Measurements from ENCODE around the gene IGF2BP2. TPM values are rescaled to one million over a fixed set of nuclear protein-coding genes. Genes with fewer than 3 reads are reported as not detected.
"Not testable (repeated sequence)": the region's sequence is repeated elsewhere in the genome, so short reads cannot be mapped to it uniquely, and the experiment has no call there.

IGF2BP2 gene
- total and polyA plus RNA-seq, 2 of the 8 experiments (the other 6 are each of a cell fraction or from before 2014, with no cell fraction given): 7.4 to 121 TPM

- 81% methylated on average over 9 of the region's 11 CpGs; no CpG with 5 or more reads in 1 of the 2 experiments for WGBS, 2 experiments (ENCODE audit: extremely low coverage in 1 of 2, insufficient coverage in 1 of 2, insufficient read length in 1 of 2, insufficient replicate concordance in 2 of 2, low coverage in 1 of 2, low lambda C conversion rate in 2 of 2, missing lambda C conversion rate in 1 of 2)
- H3K14ac ChIP-seq (ENCODE audit: insufficient read length); H3K4ac ChIP-seq (replicated peaks; ENCODE audit: insufficient read length, low read depth, low read length); H3K18ac ChIP-seq (ENCODE audit: extremely low read depth, low read length); H3K9me3 ChIP-seq (ENCODE audit: insufficient read depth in 2 of 2, low read depth in 1 of 2, low read length in 1 of 2); H3K36me3 ChIP-seq (ENCODE audit: control insufficient read depth in 2 of 4, insufficient read depth in 4 of 4, low read length in 3 of 4); H3K56ac ChIP-seq (replicated peaks; ENCODE audit: insufficient read length, low read depth, low read length); H3K27ac ChIP-seq (ENCODE audit: low read depth, low read length); H2AK5ac ChIP-seq (ENCODE audit: low read depth, low read length); H4K5ac ChIP-seq (ENCODE audit: insufficient read length, low read depth, low read length); H2BK20ac ChIP-seq (ENCODE audit: low read length); H3K79me2 ChIP-seq (ENCODE audit: control insufficient read depth in 1 of 2, insufficient read depth in 2 of 2, low read length in 2 of 2); H4K8ac ChIP-seq (ENCODE audit: extremely low read depth, insufficient read depth, low read length); H3K4me2 ChIP-seq (ENCODE audit: insufficient read depth in 1 of 2, low read depth in 2 of 2, low read length in 2 of 2); H2AFZ ChIP-seq (ENCODE audit: low read length); H3K23me2 ChIP-seq (ENCODE audit: low read depth, low read length); H3K79me1 ChIP-seq (ENCODE audit: low read depth, low read length); FAIRE-seq; H3K4me1 ChIP-seq (replicated peaks in 1 of 4; ENCODE audit: control insufficient read depth in 3 of 4, insufficient read depth in 4 of 4, low read length in 3 of 4); H3K4me3 ChIP-seq (ENCODE audit: extremely low read depth in 1 of 4, insufficient read depth in 2 of 4, low read depth in 3 of 4, low read length in 4 of 4); H3K23ac ChIP-seq (ENCODE audit: insufficient read length); H2BK120ac ChIP-seq (replicated peaks; ENCODE audit: low read depth, low read length); H4K91ac ChIP-seq (replicated peaks; ENCODE audit: insufficient read length, low read length); H3K27me3 ChIP-seq (replicated peaks in 1 of 4; ENCODE audit: control insufficient read depth in 3 of 4, extremely low read depth in 1 of 4, insufficient read depth in 3 of 4, low read length in 3 of 4); H2BK15ac ChIP-seq (ENCODE audit: low read length); H3K9ac ChIP-seq (replicated peaks in 1 of 4; ENCODE audit: extremely low read depth in 1 of 4, low read depth in 3 of 4, low read length in 3 of 4); H2BK5ac ChIP-seq (ENCODE audit: low read depth, low read length); H2BK12ac ChIP-seq (ENCODE audit: low read depth, low read length); H4K20me1 ChIP-seq (replicated peaks in 1 of 2; ENCODE audit: control insufficient read depth in 1 of 2, insufficient read depth in 2 of 2, low read length in 2 of 2); DNase-seq (ENCODE audit: low read depth in 1 of 2, low spot score in 2 of 2): not testable (repeated sequence)
- TF ChIP-seq POLR2A (IDR thresholded peaks at IDR 0.05; ENCODE audit: control extremely low read depth in 1 of 2, low read depth in 2 of 2, low read length in 2 of 2): peak in 1 of 2 experiments; percentile 24; a peak in 1 of 3 replicates
- TF ChIP-seq POLR2AphosphoS5 (IDR thresholded peaks at IDR 0.05; ENCODE audit: low read depth, low read length): 0 out of 2 replicates have a peak, but pooled peaks have one; percentile 2
- ChIA-PET POLR2A (ENCODE audit: partially characterized antibody) (interaction anchor here (0.8 to 1.4 kb wide), 3 partner anchors 9 to 33 kb away, joined by 3 to 4 read pairs (median 3); no protein-coding TSS in a partner anchor), CTCF (ENCODE audit: partially characterized antibody) (interaction anchor here (0.6 kb wide), 1 partner anchor 61 kb away, joined by 3 read pairs; no protein-coding TSS in a partner anchor)
Observed at GRCh38 chr3:185638651-185639050, 186.2 kb downstream of the IGF2BP2 start.

Measured in H1 (cell line).